WTC11 (cell line): ENCODE measurements around the gene TKTL1. TPM values are rescaled to one million over a fixed set of nuclear protein-coding genes. Genes with fewer than 3 reads are reported as not detected.

Source experiments
- ATAC-seq: fragments of 200-7000 bp; cut with Tn5 transposase; 2 replicates; pipeline ENCODE4 v1.10.0; 2021; ENCODE audit warnings: mild to moderate bottlenecking, moderate library complexity
- CTCF ChIA-PET: fragments of 300-600 bp; sonication (Branson Sonifier 250); formaldehyde crosslinking; loops from one replicate; lab custom pipeline; 2021; ENCODE audit warnings: antibody characterized with exemption; lab: Charles Lee
- POLR2A ChIA-PET: fragments of 350-600 bp; sonication (Branson Sonifier 250); formaldehyde crosslinking; loops from one replicate; lab custom pipeline; 2021; ENCODE audit warnings: antibody characterized with exemption; lab: Charles Lee
- DNase-seq: peaks from one replicate; pipeline ENCODE4 v3.0.0; 2021; ENCODE audit warnings: low spot score
- H3K27ac Mint-ChIP-seq: 2 replicates; pipeline ENCODE4 v1.8.0; 2021; ENCODE audit warnings: mixed read lengths
- H3K27me3 Mint-ChIP-seq: 2 replicates; pipeline ENCODE4 v1.8.0; 2021; ENCODE audit warnings: low read depth, mild to moderate bottlenecking, moderate library complexity, mixed read lengths
- H3K36me3 Mint-ChIP-seq: 2 replicates; pipeline ENCODE4 v1.8.0; 2021; ENCODE audit warnings: mixed read lengths
- H3K4me1 Mint-ChIP-seq: 2 replicates; pipeline ENCODE4 v1.8.0; 2022; ENCODE audit warnings: mixed read lengths
- H3K4me3 Mint-ChIP-seq: 2 replicates; pipeline ENCODE4 v1.8.0; 2021; ENCODE audit warnings: mild to moderate bottlenecking, moderate library complexity, mixed read lengths
- H3K9me3 Mint-ChIP-seq: 2 replicates; pipeline ENCODE4 v1.8.0; 2021; ENCODE audit warnings: mixed read lengths
- ARID4B ChIP-seq: sonication (generic); formaldehyde crosslinking; IDR thresholded peaks from 2 replicates; pipeline ENCODE4 v1.8.0; 2023; ENCODE audit warnings: missing genetic modification reagents, mild to moderate bottlenecking, borderline replicate concordance
- ATF2 ChIP-seq: sonication (generic); formaldehyde crosslinking; IDR thresholded peaks from 2 replicates; pipeline ENCODE4 v1.8.1; 2022; ENCODE audit warnings: low read depth, missing genetic modification reagents, borderline replicate concordance
- CREB1 ChIP-seq: sonication (generic); formaldehyde crosslinking; IDR thresholded peaks from 2 replicates; pipeline ENCODE4 v1.8.0; 2023; ENCODE audit warnings: mild to moderate bottlenecking, missing genetic modification reagents
- CREM ChIP-seq: sonication (generic); formaldehyde crosslinking; IDR thresholded peaks from 2 replicates; pipeline ENCODE4 v1.8.1; 2022; ENCODE audit warnings: mild to moderate bottlenecking, missing genetic modification reagents, moderate library complexity
- CTCF ChIP-seq: fragments of 200-600 bp; IDR thresholded peaks from 2 replicates; pipeline ENCODE4 v1.8.0; 2022; ENCODE audit warnings: antibody characterized with exemption
- EMX1 ChIP-seq: fragments of 250-450 bp; sonication (Bioruptor Pico); IDR thresholded peaks from 2 replicates; pipeline ENCODE4 v1.8.0; 2021; ENCODE audit warnings: mild to moderate bottlenecking
- FOXK1 ChIP-seq: sonication (generic); formaldehyde crosslinking; IDR thresholded peaks from 2 replicates; pipeline ENCODE4 v1.8.0; 2022; ENCODE audit warnings: mild to moderate bottlenecking, moderate library complexity, missing genetic modification reagents
- FOXP1 ChIP-seq: sonication (generic); formaldehyde crosslinking; IDR thresholded peaks from 2 replicates; pipeline ENCODE4 v1.8.0; 2022; ENCODE audit warnings: missing genetic modification reagents, mild to moderate bottlenecking, moderate library complexity, borderline replicate concordance
- GABPB1 ChIP-seq: sonication (generic); formaldehyde crosslinking; IDR thresholded peaks from 2 replicates; pipeline ENCODE4 v1.8.1; 2023; ENCODE audit warnings: mild to moderate bottlenecking, missing genetic modification reagents
- HMGA2 ChIP-seq: fragments of 250-450 bp; sonication (Bioruptor Pico); IDR thresholded peaks from 2 replicates; pipeline ENCODE4 v1.4.0; 2021; ENCODE audit warnings: mild to moderate bottlenecking, moderate library complexity
- IRF1 ChIP-seq: sonication (generic); formaldehyde crosslinking; IDR thresholded peaks from 2 replicates; pipeline ENCODE4 v1.8.0; 2023; ENCODE audit warnings: missing genetic modification reagents
- JAZF1 ChIP-seq: fragments of 250-450 bp; sonication (Bioruptor Pico); IDR thresholded peaks from 2 replicates; pipeline ENCODE4 v1.9.0; 2021; ENCODE audit warnings: moderate library complexity, mild to moderate bottlenecking, inconsistent platforms
- JUN ChIP-seq: sonication (generic); formaldehyde crosslinking; IDR thresholded peaks from 2 replicates; pipeline ENCODE4 v1.8.0; 2023; ENCODE audit warnings: mild to moderate bottlenecking, missing genetic modification reagents
- MAX ChIP-seq: sonication (generic); formaldehyde crosslinking; IDR thresholded peaks from 2 replicates; pipeline ENCODE4 v1.8.0; 2022; ENCODE audit warnings: mild to moderate bottlenecking, missing genetic modification reagents
- TCF7 ChIP-seq: sonication (generic); formaldehyde crosslinking; IDR thresholded peaks from 2 replicates; pipeline ENCODE4 v1.8.0; 2022; ENCODE audit warnings: mild to moderate bottlenecking, low read depth, missing genetic modification reagents, moderate library complexity
- TEAD1 ChIP-seq: sonication (generic); formaldehyde crosslinking; IDR thresholded peaks from 2 replicates; pipeline ENCODE4 v1.8.0; 2022; ENCODE audit warnings: mild to moderate bottlenecking, missing genetic modification reagents
- USF2 ChIP-seq: sonication (generic); formaldehyde crosslinking; IDR thresholded peaks from 2 replicates; pipeline ENCODE4 v1.8.1; 2023; ENCODE audit warnings: mild to moderate bottlenecking, missing genetic modification reagents, moderate library complexity
- ZBTB43 ChIP-seq: sonication (generic); formaldehyde crosslinking; IDR thresholded peaks from 2 replicates; pipeline ENCODE4 v1.8.1; 2023; ENCODE audit warnings: mild to moderate bottlenecking, missing genetic modification reagents
- ZMAT4 ChIP-seq: fragments of 250-450 bp; sonication (Bioruptor Pico); IDR thresholded peaks from 2 replicates; pipeline ENCODE4 v1.9.0; 2021; ENCODE audit warnings: mild to moderate bottlenecking
- ZNF425 ChIP-seq: fragments of 250-450 bp; sonication (Bioruptor Pico); conservative IDR thresholded peaks from 2 replicates; pipeline ENCODE4 v1.9.0; 2021; ENCODE audit warnings: mild to moderate bottlenecking
- total RNA-seq: library from RNA; stranded (reverse); gene quantifications from 3 replicates; pipeline ENCODE4 v1.2.3, GENCODE V29; 2021

The TKTL1 gene
- total RNA-seq, 1 experiment from 2014 or later: 0.46 TPM

- ChIA-PET CTCF (no interaction called here), POLR2A (no interaction called here)
- Mint-ChIP-seq H3K27ac (no peak overlapping the region), H3K4me1 (no peaks in the 10 kb centered on the region), H3K4me3 (no peak overlapping the region), H3K36me3 (no peaks in the 10 kb centered on the region), H3K9me3 (no peaks in the 10 kb centered on the region), H3K27me3 (no peaks in the 10 kb centered on the region)
- no peak for TF ChIP-seq ZMAT4
- TF ChIP-seq ARID4B (CRISPR knock-in tag): no peak
- TF ChIP-seq FOXK1 (CRISPR knock-in tag): no peak
- TF ChIP-seq FOXP1: no peak
- TF ChIP-seq JUN (CRISPR knock-in tag): no peak
- TF ChIP-seq MAX (CRISPR knock-in tag): no peak
- no peak for TF ChIP-seq GABPB1 (CRISPR knock-in tag)
- TF ChIP-seq CREM (CRISPR knock-in tag): no peak
- no peak for TF ChIP-seq EMX1
- TF ChIP-seq IRF1 (CRISPR knock-in tag): no peak
- TF ChIP-seq TCF7 (CRISPR knock-in tag): no peak
- no peak for TF ChIP-seq CREB1
- no peak for TF ChIP-seq JAZF1 (CRISPR knock-in tag)
- TF ChIP-seq USF2 (CRISPR knock-in tag): no peak
- no peak for TF ChIP-seq TEAD1 (CRISPR knock-in tag)
- DNase-seq: no peak
- no peak for ATAC-seq
Measured at GRCh38 chrX:154333837-154334271, 38.3 kb downstream of the TKTL1 start.

- no peak overlapping the region for H3K27ac Mint-ChIP-seq
- H3K4me3 Mint-ChIP-seq: no peak overlapping the region
- H3K27me3 Mint-ChIP-seq: no peaks in the 10 kb centered on the region
- H3K4me1 Mint-ChIP-seq: no peaks in the 10 kb centered on the region
- ATAC-seq (no peak), DNase-seq (no peak)
- CTCF ChIA-PET: no interaction called here
- H3K36me3 Mint-ChIP-seq: no peaks in the 10 kb centered on the region
- no peaks in the 10 kb centered on the region for H3K9me3 Mint-ChIP-seq
- POLR2A ChIA-PET: no interaction called here
- TF ChIP-seq ZNF425 (CRISPR knock-in tag): no peak
- no peak for TF ChIP-seq ATF2
- no peak for TF ChIP-seq ZBTB43
- TF ChIP-seq CTCF: no peak
- no peak for TF ChIP-seq MAX (CRISPR knock-in tag)
- no peak for TF ChIP-seq HMGA2 (CRISPR knock-in tag)
Measured at GRCh38 chrX:154334496-154334895, 38.9 kb downstream of the TKTL1 start.
